HUES48 (cell line): Measurements from ENCODE around the gene SLC25A39.
"Not testable (repeated sequence)": the region's sequence is repeated elsewhere in the genome, so short reads cannot be mapped to it uniquely, and the experiment has no call there.

ENCODE experiments used
- H3K27ac ChIP-seq: one replicate; pipeline ENCODE4 v1.7.0; 2013; ENCODE audit warnings: low read depth, low read length, inconsistent platforms
- H3K27me3 ChIP-seq: 2 replicates; pipeline ENCODE4 v1.6.1; 2013; ENCODE audit warnings: mild to moderate bottlenecking, low read length; ENCODE audit not compliant: control insufficient read depth, insufficient read depth
- H3K36me3 ChIP-seq: 2 replicates; pipeline ENCODE4 v1.6.1; 2013; ENCODE audit warnings: low read length; ENCODE audit not compliant: control insufficient read depth, insufficient read depth
- H3K4me1 ChIP-seq: 2 replicates; pipeline ENCODE4 v1.6.1; 2013; ENCODE audit warnings: mild to moderate bottlenecking, low read length; ENCODE audit not compliant: control insufficient read depth, insufficient read depth
- H3K4me3 ChIP-seq: 2 replicates; pipeline ENCODE4 v1.5.1; 2013; ENCODE audit warnings: mild to moderate bottlenecking, low read depth, low read length
- H3K9ac ChIP-seq: 2 replicates; pipeline ENCODE4 v1.6.1; 2013; ENCODE audit warnings: mild to moderate bottlenecking, low read depth, low read length, moderate library complexity
- H3K9me3 ChIP-seq: 2 replicates; pipeline ENCODE4 v1.6.1; 2013; ENCODE audit warnings: low read length; ENCODE audit not compliant: control insufficient read depth, insufficient read depth

The SLC25A39 gene

GRCh38 chr17:44352828-44353671 lies 28.4 kb upstream of the SLC25A39 start:
- Histone ChIP-seq H3K36me3 (peaks cover 23% of the 10 kb centered on the region), H3K27me3 (no peaks in the 10 kb centered on the region), H3K9me3 (no peaks in the 10 kb centered on the region), H3K27ac (no peak overlapping the region), H3K9ac (no peak overlapping the region), H3K4me3 (peak overlapping the region; percentile 61; the same call in 1 of the 2 replicates), H3K4me1 (no peaks in the 10 kb centered on the region)

- no peak overlapping the region for H3K9ac ChIP-seq
- no peak overlapping the region for H3K4me3 ChIP-seq
- peaks cover 23% of the 10 kb centered on the region for H3K36me3 ChIP-seq
- no peaks in the 10 kb centered on the region for H3K4me1 ChIP-seq
- H3K27me3 ChIP-seq, result no peaks in the 10 kb centered on the region
- no peaks in the 10 kb centered on the region for H3K9me3 ChIP-seq
- no peak overlapping the region for H3K27ac ChIP-seq
These were observed 27.6 kb upstream of the SLC25A39 start for GRCh38 chr17:44351961-44352827.

- H3K9me3 ChIP-seq, result no peaks in the 10 kb centered on the region
- no peak overlapping the region for H3K4me3 ChIP-seq
- no peaks in the 10 kb centered on the region for H3K27me3 ChIP-seq
- no peak overlapping the region for H3K9ac ChIP-seq
- H3K4me1 ChIP-seq, result no peaks in the 10 kb centered on the region
- peaks cover 23% of the 10 kb centered on the region for H3K36me3 ChIP-seq
- no peak overlapping the region for H3K27ac ChIP-seq
These were observed 26.8 kb upstream of the SLC25A39 start for GRCh38 chr17:44351464-44351863.

GRCh38 chr17:44350733-44351226 lies 26.2 kb upstream of the SLC25A39 start:
- H3K27ac ChIP-seq, result no peak overlapping the region
- no peak overlapping the region for H3K9ac ChIP-seq
- peaks cover 5% of the 10 kb centered on the region; the same call in 1 of the 2 replicates for H3K4me1 ChIP-seq
- H3K36me3 ChIP-seq, result peaks cover 23% of the 10 kb centered on the region
- no peaks in the 10 kb centered on the region for H3K9me3 ChIP-seq
- H3K4me3 ChIP-seq, result no peak overlapping the region
- H3K27me3 ChIP-seq, result no peaks in the 10 kb centered on the region

GRCh38 chr17:44349553-44350070 lies 25.0 kb upstream of the SLC25A39 start:
- Histone ChIP-seq H3K4me3 (no peak overlapping the region), H3K9ac (no peak overlapping the region), H3K4me1 (peaks cover 5% of the 10 kb centered on the region; the same call in 1 of the 2 replicates), H3K36me3 (peaks cover 23% of the 10 kb centered on the region), H3K27me3 (no peaks in the 10 kb centered on the region), H3K27ac (no peak overlapping the region), H3K9me3 (no peaks in the 10 kb centered on the region)

DNA sequence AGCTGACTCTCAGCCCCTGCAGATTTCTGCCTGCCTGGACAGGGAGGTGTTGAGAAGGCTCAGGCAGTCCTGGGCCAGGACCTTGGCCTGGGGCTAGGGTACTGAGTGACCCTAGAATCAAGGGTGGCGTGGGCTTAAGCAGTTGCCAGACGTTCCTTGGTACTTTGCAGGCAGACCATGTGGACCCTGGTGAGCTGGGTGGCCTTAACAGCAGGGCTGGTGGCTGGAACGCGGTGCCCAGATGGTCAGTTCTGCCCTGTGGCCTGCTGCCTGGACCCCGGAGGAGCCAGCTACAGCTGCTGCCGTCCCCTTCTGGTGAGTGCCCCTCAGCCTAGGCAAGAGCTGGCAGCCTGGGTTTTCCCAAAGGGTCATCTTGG lies 24.4 kb upstream of the SLC25A39 start:
- H3K4me1 ChIP-seq, result peaks cover 5% of the 10 kb centered on the region; the same call in 1 of the 2 replicates
- H3K27ac ChIP-seq, result no peak overlapping the region
- H3K4me3 ChIP-seq, result no peak overlapping the region
- no peaks in the 10 kb centered on the region for H3K9me3 ChIP-seq
- H3K36me3 ChIP-seq, result peaks cover 23% of the 10 kb centered on the region
- no peak overlapping the region for H3K9ac ChIP-seq
- no peaks in the 10 kb centered on the region for H3K27me3 ChIP-seq

DNA sequence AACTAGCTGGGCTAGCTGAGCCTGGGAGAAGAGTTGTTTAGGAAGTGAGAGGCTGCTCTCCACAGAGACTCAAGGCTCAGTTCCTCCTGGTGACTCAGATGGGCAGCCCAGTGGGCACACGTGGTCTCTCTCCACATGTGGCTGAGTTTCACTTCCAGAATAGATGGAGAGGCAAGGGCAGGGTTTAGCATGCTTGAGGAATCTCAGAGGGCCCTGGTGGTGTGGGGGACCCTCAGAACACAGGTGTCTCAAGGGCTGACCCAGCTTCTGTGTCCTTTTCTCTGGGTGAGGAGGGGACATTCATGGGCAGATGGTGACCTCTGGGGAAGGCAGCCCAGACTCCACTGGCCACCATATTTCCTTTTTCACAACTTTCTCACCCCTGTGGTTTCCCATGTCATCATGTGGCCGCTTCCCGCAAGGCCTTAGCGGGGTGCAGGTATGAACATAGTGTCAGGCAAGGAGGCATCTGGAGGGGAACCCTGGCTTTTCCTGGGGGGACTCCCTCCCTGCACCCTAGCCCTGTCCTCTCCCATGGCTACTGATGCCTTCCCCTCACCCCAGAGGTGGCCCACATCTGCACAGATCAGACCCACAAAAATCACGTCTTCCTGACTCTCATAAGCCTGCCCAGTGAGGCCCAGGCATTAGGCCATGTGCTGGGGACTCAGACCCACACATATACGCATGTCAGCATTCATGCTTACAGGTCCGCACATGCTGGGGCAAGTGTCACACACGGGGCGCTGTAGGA lies 23.8 kb upstream of the SLC25A39 start:
- H3K9me3 ChIP-seq, result no peaks in the 10 kb centered on the region
- no peak overlapping the region for H3K4me3 ChIP-seq
- H3K27ac ChIP-seq, result no peak overlapping the region
- peaks cover 5% of the 10 kb centered on the region; the same call in 1 of the 2 replicates for H3K4me1 ChIP-seq
- H3K27me3 ChIP-seq, result no peaks in the 10 kb centered on the region
- no peak overlapping the region for H3K9ac ChIP-seq
- peaks cover 23% of the 10 kb centered on the region for H3K36me3 ChIP-seq

DNA sequence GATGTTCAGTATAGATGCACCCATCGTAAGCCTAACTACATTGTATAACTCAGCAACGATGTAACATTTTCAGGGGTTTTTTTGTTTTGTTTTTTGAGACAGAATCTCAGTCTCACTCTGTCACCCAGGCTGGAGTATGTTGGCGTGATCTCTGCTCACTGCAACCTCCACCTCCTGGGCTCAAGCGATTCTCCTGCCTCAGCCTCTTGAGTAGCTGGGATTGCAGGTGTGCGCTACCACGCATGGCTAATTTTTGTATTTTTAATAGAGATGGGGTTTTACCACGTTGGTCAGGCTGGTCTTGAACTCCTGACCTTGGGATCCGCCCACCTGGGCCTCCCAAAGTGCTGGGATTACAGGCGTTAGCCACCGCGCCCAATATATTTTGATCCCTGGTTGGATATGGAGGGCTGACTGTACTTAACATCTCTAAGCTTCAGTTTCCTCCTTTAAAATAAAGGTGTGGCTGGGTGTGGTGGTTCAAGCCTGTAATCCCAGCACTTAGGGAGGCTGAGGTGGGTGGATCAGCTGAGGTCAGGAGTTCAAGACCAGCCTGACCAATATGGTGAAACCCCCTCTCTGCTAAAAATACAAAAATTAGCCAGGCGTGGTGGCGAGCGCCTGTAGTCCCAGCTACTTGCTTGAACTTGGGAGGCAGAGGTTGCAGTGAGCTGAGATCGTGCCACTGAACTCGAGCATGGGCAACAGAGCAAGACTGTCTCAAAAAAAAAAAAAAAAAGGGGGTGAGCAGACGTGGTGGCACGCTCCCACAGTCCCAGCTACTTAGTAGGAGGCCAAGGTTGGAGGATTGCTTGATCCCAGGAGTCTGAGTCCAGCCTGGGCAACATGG lies 22.8 kb upstream of the SLC25A39 start:
- H3K27me3 ChIP-seq, H3K9me3 ChIP-seq, H3K9ac ChIP-seq, H3K4me1 ChIP-seq, H3K4me3 ChIP-seq, H3K27ac ChIP-seq: not testable (repeated sequence)
- peaks cover 19% of the 10 kb centered on the region for H3K36me3 ChIP-seq

- H3K9me3 ChIP-seq, result no peaks in the 10 kb centered on the region
- no peak overlapping the region for H3K9ac ChIP-seq
- H3K36me3 ChIP-seq, result peaks cover 7% of the 10 kb centered on the region; the same call in 1 of the 2 replicates
- peak overlapping the region; percentile 81 for H3K4me3 ChIP-seq
- peaks cover 5% of the 10 kb centered on the region; the same call in 1 of the 2 replicates for H3K4me1 ChIP-seq
- H3K27me3 ChIP-seq, result no peaks in the 10 kb centered on the region
- H3K27ac ChIP-seq, result peak overlapping the region; percentile 59
These were observed 21.6 kb upstream of the SLC25A39 start for GRCh38 chr17:44346064-44346844.
